Mammary epithelial cell (primary cell): Measurements from ENCODE around the gene BGN.

Source experiments
- CTCF ChIP-seq, 2 donors: IDR thresholded peaks in 1 of 2; conservative IDR thresholded peaks in 1 of 2; 2 replicates each; pipeline ENCODE4 v1.5.1; 2011 to 2012; ENCODE audit warnings: inconsistent platforms in 2 of 2, low read length in 2 of 2, mild to moderate bottlenecking in 2 of 2, control low read depth in 1 of 2, low read depth in 1 of 2; ENCODE audit not compliant: insufficient read depth in 1 of 2; ENCODE audit errors: extremely low read depth in 1 of 2
- EZH2 ChIP-seq: IDR thresholded peaks from 2 replicates; pipeline ENCODE4 v1.6.1; 2012; ENCODE audit warnings: low read length, inconsistent platforms, borderline replicate concordance

- TF ChIP-seq CTCF (conservative IDR thresholded peaks at IDR 0.05 in 1 of 2, IDR thresholded peaks at IDR 0.05 in 1 of 2; ENCODE audit: extremely low read depth in 1 of 2, insufficient read depth in 1 of 2, low read depth in 1 of 2, low read length in 2 of 2) (no peak), EZH2 (no peak)
These were observed 31.3 kb downstream of the BGN start for GRCh38 chrX:153526042-153526441.
